Spleen (tissue), 11 donors: ENCODE results near the gene SCNN1A. TPM values are rescaled to one million over a fixed set of nuclear protein-coding genes. Genes with fewer than 3 reads are reported as not detected.

ENCODE experiments used
- DNase-seq: peaks from one replicate; pipeline ENCODE4 v3.0.0-alpha.2; 2020
- H3K27ac ChIP-seq, 8 donors: fragments of 200-600 bp; sonication (generic) in 7 of 8; 1 replicate in 4 of 8; 2 replicates in 4 of 8; pipeline versions ENCODE4 v1.5.0 to v1.8.0; 2016 to 2021; ENCODE audit warnings: inconsistent platforms in 4 of 8, mild to moderate bottlenecking in 4 of 8, moderate library complexity in 1 of 8
- H3K27me3 ChIP-seq, 7 donors: fragments of 200-600 bp; sonication (generic) in 6 of 7; replicated peaks in 1 of 7; 1 replicate in 4 of 7; 2 replicates in 3 of 7; pipeline versions ENCODE4 v1.5.0 to v1.8.0; 2016 to 2021; ENCODE audit warnings: inconsistent platforms in 3 of 7, mild to moderate bottlenecking in 1 of 7
- H3K36me3 ChIP-seq, 6 donors: fragments of 200-600 bp; sonication (generic) in 5 of 6; 1 replicate in 4 of 6; 2 replicates in 2 of 6; pipeline versions ENCODE4 v1.5.0 to v1.8.0; 2016 to 2021; ENCODE audit warnings: inconsistent platforms in 2 of 6
- H3K4me1 ChIP-seq, 6 donors: fragments of 200-600 bp; sonication (generic) in 5 of 6; 1 replicate in 3 of 6; 2 replicates in 3 of 6; pipeline versions ENCODE4 v1.5.0 to v1.8.0; 2016 to 2021; ENCODE audit warnings: inconsistent platforms in 3 of 6
- H3K4me3 ChIP-seq, 8 donors: fragments of 200-600 bp; sonication (generic) in 7 of 8; 1 replicate in 4 of 8; 2 replicates in 4 of 8; pipeline versions ENCODE4 v1.5.0 to v1.8.0; 2016 to 2021; ENCODE audit warnings: inconsistent platforms in 4 of 8, mild to moderate bottlenecking in 4 of 8, moderate library complexity in 2 of 8
- H3K9me3 ChIP-seq, 8 donors: fragments of 200-600 bp; sonication (generic) in 7 of 8; 1 replicate in 4 of 8; 2 replicates in 4 of 8; pipeline versions ENCODE4 v1.5.0 to v1.8.0; 2016 to 2021; ENCODE audit warnings: inconsistent platforms in 4 of 8
- CTCF ChIP-seq, 11 experiments: fragments of 200-600 bp in 7 of 11; fragments of 450-650 bp in 4 of 11; sonication (generic) in 4 of 11; IDR thresholded peaks in 8 of 11; conservative IDR thresholded peaks in 3 of 11; 1 replicate in 7 of 11; 2 replicates in 4 of 11; pipeline versions ENCODE4 v1.4.0 to v1.8.0; 2016 to 2021; ENCODE audit warnings: antibody characterized with exemption in 11 of 11, inconsistent platforms in 4 of 11, mild to moderate bottlenecking in 1 of 11
- POLR2A ChIP-seq, 3 donors: fragments of 450-650 bp; IDR thresholded peaks; one replicate each; pipeline ENCODE4 v1.5.1; 2017; ENCODE audit warnings: antibody characterized with exemption in 3 of 3, mild to moderate bottlenecking in 1 of 3
- POLR2AphosphoS5 ChIP-seq, 3 donors: sonication (generic); formaldehyde crosslinking; IDR thresholded peaks; one replicate each; pipeline ENCODE4 v1.5.1; 2017; ENCODE audit warnings: antibody characterized with exemption in 3 of 3
- WGBS, 5 donors: extraction: QIAGEN DNeasy Blood & Tissue Kit in 3 of 5; methylation state at CpG; one replicate each; pipeline versions ENCODE4 v1.1.5 to v1.1.7; 2013 to 2018; 5-methylcytosine and 5-hydroxymethylcytosine counted together
- intact Hi-C: fragments of 100-400 bp; cut with DNase I; formaldehyde crosslinking; loops from one replicate; pipeline ENCODE4 v1.15.0; 2023; ENCODE audit warnings: low total_unique reads
- polyA plus RNA-seq, 3 donors: library from polyadenylated mRNA; stranded (reverse); fragments of 200-250 nt; gene quantifications; one replicate each; pipeline ENCODE4 v1.2.1, GENCODE V29; 2013
- total RNA-seq, 7 donors: library from RNA; depleted of rRNA in 3 of 7; stranded (reverse); fragments of >200 nt in 3 of 7; fragmentation: NEBNext Ultra II Directional in 4 of 7; extraction: Animal tissue kit (Norgen Biotek cat#: 25700) in 4 of 7; gene quantifications; one replicate each; pipeline versions ENCODE4 v1.1.0 to v1.2.1, GENCODE V29; 2016 to 2021
- donor health status: healthy with polysubstance abuse.
- donor health status: DM: no; HTN: no; CAD: no; lungs with moderate emphysema.
- donor health status: DM: no; HTN: no; CAD: no.
- donor health status: Bipolar disorder and iron deficiency.
- donor health status: healthy.
- donor health status: DM: no; HTN: no; CAD: no.
- donor health status: DM: yes; HTN: yes; CAD: no.

Gene SCNN1A
- total and polyA plus RNA-seq, 10 donors: 0.17 to 8.6 (median 1.4) TPM

- 59 to 94% (median 89%) methylated on average over 2 to 4 of the region's 4 CpGs for WGBS, 5 donors
Measured at GRCh38 chr12:6370576-6370935, 4.8 kb downstream of the SCNN1A start.

GRCh38 chr12:6369916-6370575 lies 5.3 kb downstream of the SCNN1A start:
- 86 to 88% (median 87%) methylated on average over 9 of the region's 9 CpGs for WGBS, 5 donors
- H3K4me1 ChIP-seq: peaks cover 12 to 59% (median 35%) of the 10 kb centered on the region in 6 donors
- no peak overlapping the region for H3K4me3 ChIP-seq
- H3K9me3 ChIP-seq: no peaks in the 10 kb centered on the region
- H3K27me3 ChIP-seq: peaks cover 0 to 8% (median 0%) of the 10 kb centered on the region in 7 donors
- peak; percentile 45 for DNase-seq
- peak overlapping the region in 3 of 8 donors; percentile 22 to 33 (median 30) for H3K27ac ChIP-seq
- intact Hi-C loops: no loop called here
- peak in 1 of 3 donors; percentile 12 for TF ChIP-seq POLR2AphosphoS5 (IDR thresholded peaks at IDR 0.05)
- TF ChIP-seq POLR2A (IDR thresholded peaks at IDR 0.05): no peak
- H3K36me3 ChIP-seq: no peaks in the 10 kb centered on the region

More at GRCh38 chr12:6370576-6370935, 4.8 kb downstream of the SCNN1A start:
- DNase-seq: peak; percentile 45
- Histone ChIP-seq H3K4me3 (no peak overlapping the region), H3K36me3 (no peaks in the 10 kb centered on the region), H3K27me3 (peaks cover 0 to 13% (median 0%) of the 10 kb centered on the region in 7 donors), H3K4me1 (peaks cover 12 to 64% (median 37%) of the 10 kb centered on the region in 6 donors), H3K9me3 (no peaks in the 10 kb centered on the region), H3K27ac (peak overlapping the region in 4 of 8 donors; percentile 9 to 33 (median 26))
- TF ChIP-seq POLR2A (IDR thresholded peaks at IDR 0.05) (no peak), POLR2AphosphoS5 (IDR thresholded peaks at IDR 0.05) (no peak), CTCF (IDR thresholded peaks at IDR 0.05 in 8 of 11, conservative IDR thresholded peaks at IDR 0.05 in 3 of 11) (no peak)
- intact Hi-C loops: no loop called here

- H3K36me3 ChIP-seq: no peaks in the 10 kb centered on the region
- H3K9me3 ChIP-seq: no peaks in the 10 kb centered on the region
- DNase-seq: peak; percentile 60
- no peak overlapping the region for H3K4me3 ChIP-seq
- H3K27me3 ChIP-seq: no peaks in the 10 kb centered on the region
- intact Hi-C loops: no loop called here
- H3K27ac ChIP-seq: peak overlapping the region in 6 of 8 donors; percentile 46 to 79 (median 72)
- WGBS, 5 donors: 81 to 85% (median 84%) methylated on average over 9 of the region's 9 CpGs
- H3K4me1 ChIP-seq: peaks cover 12 to 59% (median 37%) of the 10 kb centered on the region in 6 donors
- TF ChIP-seq POLR2A (IDR thresholded peaks at IDR 0.05) (no peak), CTCF (IDR thresholded peaks at IDR 0.05 in 8 of 11, conservative IDR thresholded peaks at IDR 0.05 in 3 of 11) (no peak), POLR2AphosphoS5 (IDR thresholded peaks at IDR 0.05) (no peak)
Measured at GRCh38 chr12:6368906-6369525, 6.3 kb downstream of the SCNN1A start.

GRCh38 chr12:6367969-6368892 lies 7.1 kb downstream of the SCNN1A start:
- H3K36me3 ChIP-seq: no peaks in the 10 kb centered on the region
- no peaks in the 10 kb centered on the region for H3K9me3 ChIP-seq
- H3K4me1 ChIP-seq: peaks cover 12 to 61% (median 41%) of the 10 kb centered on the region in 6 donors
- peak overlapping the region in 1 of 8 donors; percentile 11 for H3K4me3 ChIP-seq
- 41 to 54% (median 49%) methylated on average over 15 of the region's 15 CpGs for WGBS, 5 donors
- DNase-seq: peak; percentile 41
- intact Hi-C loops: no loop called here
- H3K27ac ChIP-seq: peak overlapping the region in 7 of 8 donors; percentile 44 to 79 (median 68)
- H3K27me3 ChIP-seq: no peaks in the 10 kb centered on the region
- TF ChIP-seq POLR2A (IDR thresholded peaks at IDR 0.05): no peak
- peak in 1 of 11 experiments; percentile 8 for TF ChIP-seq CTCF (IDR thresholded peaks at IDR 0.05 in 8 of 11, conservative IDR thresholded peaks at IDR 0.05 in 3 of 11)
